SH-SY5Y (cell line): ENCODE data around the gene MADD.

ENCODE experiments used
- GATA2 ChIP-seq: IDR thresholded peaks from 2 replicates; pipeline ENCODE4 v1.6.1; 2011; ENCODE audit warnings: mild to moderate bottlenecking, low read depth, low read length
- GATA3 ChIP-seq: IDR thresholded peaks from 2 replicates; pipeline ENCODE4 v1.6.1; 2011; ENCODE audit warnings: low read depth, mild to moderate bottlenecking, low read length, moderate library complexity

DNA sequence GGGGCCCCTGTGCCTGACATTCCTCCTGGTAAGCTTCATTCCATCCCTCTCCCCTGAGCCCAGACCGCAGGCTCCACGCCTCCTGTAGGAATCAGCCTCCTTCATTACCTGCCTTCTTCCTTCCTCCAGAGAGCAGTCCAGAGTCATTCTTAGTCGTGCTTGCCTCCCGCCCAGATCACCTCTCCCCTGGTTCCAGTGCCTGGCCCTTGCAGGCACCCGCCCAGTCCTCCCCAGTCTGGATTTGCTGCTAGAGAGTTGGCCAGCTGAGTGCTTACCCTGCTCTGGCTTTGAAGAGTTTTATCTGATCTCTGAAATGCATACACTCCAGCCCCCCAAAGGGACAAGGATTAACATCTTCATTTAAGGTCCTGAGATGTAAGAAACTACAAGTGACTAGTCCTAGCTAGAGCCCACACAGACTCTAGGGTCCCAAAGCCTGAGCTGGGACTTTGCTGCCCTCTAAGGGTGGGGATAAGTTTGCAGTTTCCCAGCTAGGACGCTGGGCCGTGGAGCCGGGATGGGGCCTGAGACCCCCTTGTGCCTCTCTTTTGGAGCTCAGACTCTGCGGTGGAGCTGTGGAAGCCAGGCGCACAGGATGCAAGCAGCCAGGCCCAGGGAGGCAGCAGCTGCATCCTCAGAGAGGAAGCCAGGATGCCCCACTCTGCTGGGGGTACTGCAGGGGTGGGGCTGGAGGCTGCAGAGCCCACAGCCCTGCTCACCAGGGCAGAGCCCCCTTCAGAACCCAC lies 10.5 kb upstream of the MADD start:
- no peak for TF ChIP-seq GATA2
- TF ChIP-seq GATA3 = no peak
